Thyroid gland (tissue), 4 donors: Measurements from ENCODE around the gene YWHAG. TPM values are rescaled to one million over a fixed set of nuclear protein-coding genes. Genes with fewer than 3 reads are reported as not detected.
"Not testable (repeated sequence)": the region's sequence is repeated elsewhere in the genome, so short reads cannot be mapped to it uniquely, and the experiment has no call there.

Experiments
- DNase-seq, 2 donors: peaks; one replicate each; pipeline ENCODE4 v3.0.0-alpha.2; 2019
- H3K27ac ChIP-seq, 3 donors: fragments of 200-600 bp; sonication (generic); 1 replicate in 2 of 3; 2 replicates in 1 of 3; pipeline ENCODE4 v1.5.1; 2016 to 2019; ENCODE audit warnings: mild to moderate bottlenecking in 1 of 3, moderate library complexity in 1 of 3
- H3K27me3 ChIP-seq: fragments of 200-600 bp; sonication (generic); one replicate; pipeline ENCODE4 v1.5.1; 2019
- H3K36me3 ChIP-seq, 2 donors: fragments of 200-600 bp; sonication (generic); one replicate each; pipeline ENCODE4 v1.5.1; 2016 to 2019
- H3K4me1 ChIP-seq, 2 donors: fragments of 200-600 bp; sonication (generic); one replicate each; pipeline ENCODE4 v1.5.1; 2017 to 2019
- H3K4me3 ChIP-seq, 3 donors: fragments of 200-600 bp; sonication (generic); replicated peaks in 1 of 3; 1 replicate in 2 of 3; 2 replicates in 1 of 3; pipeline ENCODE4 v1.5.1; 2016; ENCODE audit warnings: mild to moderate bottlenecking in 1 of 3
- H3K9me3 ChIP-seq: fragments of 200-600 bp; sonication (generic); one replicate; pipeline ENCODE4 v1.5.1; 2017
- POLR2A ChIP-seq, 2 donors: fragments of 450-650 bp; IDR thresholded peaks; one replicate each; pipeline ENCODE4 v1.6.1; 2017; ENCODE audit warnings: antibody characterized with exemption in 2 of 2, mild to moderate bottlenecking in 2 of 2, moderate library complexity in 1 of 2
- WGBS, 2 donors: methylation state at CpG; one replicate each; pipeline ENCODE4 v1.1.5; 2017; 5-methylcytosine and 5-hydroxymethylcytosine counted together
- intact Hi-C: fragments of 100-400 bp; cut with DNase I; formaldehyde crosslinking; loops from one replicate; pipeline ENCODE4 v1.15.1; 2023
- total RNA-seq, 4 donors: library from RNA; depleted of rRNA; stranded (reverse); fragments of >200 nt; gene quantifications; one replicate each; pipeline ENCODE4 v1.2.3, GENCODE V29; 2016
- TF ChIP-seq, protein P1 (sequence below), 6 experiments: fragments of 200-600 bp in 3 of 6; fragments of 450-650 bp in 3 of 6; sonication (generic) in 3 of 6; IDR thresholded peaks; one replicate each; pipeline ENCODE4 v1.5.1; 2016 to 2019; ENCODE audit warnings: antibody characterized with exemption in 6 of 6, mild to moderate bottlenecking in 2 of 6, inconsistent platforms in 1 of 6, moderate library complexity in 1 of 6

Gene YWHAG
- total RNA-seq, 4 donors from 2014 or later: 37.4 to 43.4 (median 41.4) TPM

DNA sequence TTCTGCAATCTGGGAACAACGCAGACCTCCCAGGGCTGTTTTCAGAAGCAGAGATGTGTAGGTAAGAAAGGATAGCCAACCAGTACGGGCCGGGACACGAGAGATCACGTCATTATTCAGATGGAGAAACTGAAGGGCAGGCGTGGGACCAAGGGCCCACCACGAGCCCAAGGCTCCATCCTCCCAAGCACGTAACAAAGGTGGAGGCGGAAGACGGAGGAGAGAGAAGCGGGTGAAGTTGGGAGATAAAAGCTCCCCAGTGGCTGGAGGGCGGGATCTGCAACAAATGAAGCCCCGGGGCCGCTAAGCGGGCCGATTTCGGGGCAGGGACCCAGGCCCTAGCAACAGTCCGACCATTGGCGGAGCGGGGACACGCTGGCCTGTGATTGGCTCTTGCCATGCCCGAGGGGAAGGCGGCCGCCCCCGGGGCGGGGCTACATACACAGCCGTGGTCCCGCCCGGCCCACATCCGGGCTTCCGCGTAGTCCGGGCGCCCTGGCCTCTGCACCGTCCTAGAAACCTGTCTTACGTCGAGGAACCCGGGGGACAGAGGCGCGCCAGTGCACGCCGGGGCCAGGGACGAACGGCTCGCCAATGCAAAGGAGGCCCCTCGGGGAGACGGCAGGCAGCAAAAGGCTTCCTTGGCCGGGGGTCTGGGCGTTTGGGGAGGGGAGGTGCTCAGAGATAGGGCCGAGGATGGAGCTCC, 40.9 kb downstream of the YWHAG start:
- intact Hi-C loops: loop anchor here (5.0 kb wide), 1 partner anchor 39 kb away; the partner anchor contains the start of gene YWHAG
- Histone ChIP-seq H3K36me3 (peaks cover 0 to 3% of the 10 kb centered on the region in 2 donors), H3K9me3 (no peaks in the 10 kb centered on the region), H3K4me3 (peak overlapping the region; percentile 22 to 74 (median 69)), H3K4me1 (peaks cover 14 to 28% of the 10 kb centered on the region in 2 donors), H3K27ac (peak overlapping the region; percentile 95 to 100 (median 99)), H3K27me3 (no peaks in the 10 kb centered on the region)
- TF ChIP-seq POLR2A (IDR thresholded peaks at IDR 0.05): peak; percentile 55 to 97
- TF ChIP-seq, protein P1, sequence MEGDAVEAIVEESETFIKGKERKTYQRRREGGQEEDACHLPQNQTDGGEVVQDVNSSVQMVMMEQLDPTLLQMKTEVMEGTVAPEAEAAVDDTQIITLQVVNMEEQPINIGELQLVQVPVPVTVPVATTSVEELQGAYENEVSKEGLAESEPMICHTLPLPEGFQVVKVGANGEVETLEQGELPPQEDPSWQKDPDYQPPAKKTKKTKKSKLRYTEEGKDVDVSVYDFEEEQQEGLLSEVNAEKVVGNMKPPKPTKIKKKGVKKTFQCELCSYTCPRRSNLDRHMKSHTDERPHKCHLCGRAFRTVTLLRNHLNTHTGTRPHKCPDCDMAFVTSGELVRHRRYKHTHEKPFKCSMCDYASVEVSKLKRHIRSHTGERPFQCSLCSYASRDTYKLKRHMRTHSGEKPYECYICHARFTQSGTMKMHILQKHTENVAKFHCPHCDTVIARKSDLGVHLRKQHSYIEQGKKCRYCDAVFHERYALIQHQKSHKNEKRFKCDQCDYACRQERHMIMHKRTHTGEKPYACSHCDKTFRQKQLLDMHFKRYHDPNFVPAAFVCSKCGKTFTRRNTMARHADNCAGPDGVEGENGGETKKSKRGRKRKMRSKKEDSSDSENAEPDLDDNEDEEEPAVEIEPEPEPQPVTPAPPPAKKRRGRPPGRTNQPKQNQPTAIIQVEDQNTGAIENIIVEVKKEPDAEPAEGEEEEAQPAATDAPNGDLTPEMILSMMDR (IDR thresholded peaks at IDR 0.05): no peak
- 0 to 1% methylated on average over 18 to 21 of the region's 50 CpGs for WGBS, 2 donors
- peak; percentile 99 for DNase-seq

DNA sequence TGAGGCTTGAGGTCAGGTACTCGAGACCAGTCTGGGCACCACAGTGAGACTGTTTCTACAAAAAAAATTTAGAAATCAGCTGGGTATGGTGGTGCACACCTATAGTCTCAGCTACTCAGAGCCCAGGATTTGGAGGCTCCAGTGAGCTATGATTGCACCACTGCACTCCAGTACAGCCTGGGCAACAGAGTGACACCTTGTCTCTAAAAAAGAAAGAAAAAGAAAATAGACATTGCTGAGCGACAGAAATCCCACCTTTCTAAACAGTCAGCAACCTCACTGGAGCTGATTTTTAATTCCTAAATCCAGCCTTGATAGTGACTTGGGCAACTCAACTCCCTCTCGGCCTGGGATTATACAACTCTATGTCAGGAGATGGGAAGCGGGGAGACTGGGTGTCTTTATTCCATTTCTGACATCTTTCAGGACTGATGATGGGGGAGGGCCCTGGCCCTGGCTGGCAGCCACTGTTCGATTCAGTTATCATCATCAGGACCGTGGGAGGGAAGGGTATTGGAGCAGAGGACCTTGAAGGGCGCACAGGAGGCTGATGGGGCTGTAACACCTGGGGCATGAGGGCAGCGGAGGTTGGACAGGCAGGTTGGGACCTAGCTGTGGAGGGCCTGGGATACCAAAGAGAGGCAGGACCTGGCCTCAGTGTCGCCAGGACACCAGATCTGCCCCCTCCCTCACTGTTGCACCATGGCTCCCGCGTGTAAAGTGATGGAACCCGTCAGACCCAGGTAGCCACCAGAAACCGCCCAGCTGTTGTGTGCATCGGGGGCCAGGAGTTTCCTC, 41.6 kb downstream of the YWHAG start:
- TF ChIP-seq, protein P1 (IDR thresholded peaks at IDR 0.05): no peak
- TF ChIP-seq POLR2A (IDR thresholded peaks at IDR 0.05): no peak
- Histone ChIP-seq H3K4me3 (peak overlapping the region in 2 of 3 donors; percentile 24 to 74), H3K36me3 (peaks cover 0 to 2% of the 10 kb centered on the region in 2 donors), H3K27ac (peak overlapping the region; percentile 95 to 100 (median 99)), H3K9me3 (no peaks in the 10 kb centered on the region), H3K4me1 (peaks cover 14 to 23% of the 10 kb centered on the region in 2 donors), H3K27me3 (no peaks in the 10 kb centered on the region)
- no peak for DNase-seq
- WGBS, 2 donors: 62 to 76% methylated on average over 10 to 14 of the region's 14 CpGs
- intact Hi-C loops: loop anchor here (5.0 kb wide), 1 partner anchor 40 kb away; the partner anchor contains the start of gene YWHAG

DNA sequence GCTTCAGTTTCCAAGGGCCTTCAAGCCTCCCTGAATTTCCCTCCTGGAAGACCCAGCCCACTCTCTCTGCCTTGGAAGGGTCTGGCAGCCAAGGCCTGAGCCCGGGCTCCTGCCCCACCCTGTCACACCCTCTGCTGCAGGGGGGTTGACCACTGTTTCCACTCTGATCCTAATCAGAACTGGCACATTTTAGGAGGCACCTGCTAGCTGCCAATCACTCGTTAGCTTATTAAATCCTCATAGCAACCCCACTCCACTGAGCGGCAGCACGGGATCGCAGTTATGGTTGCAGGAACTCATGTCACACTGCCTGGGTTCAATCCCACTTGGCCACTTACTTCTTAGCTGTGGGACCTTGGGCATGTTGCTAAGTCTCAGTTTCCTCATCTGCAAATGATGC, 43.4 kb downstream of the YWHAG start:
- Histone ChIP-seq H3K4me1 (peaks cover 19 to 28% of the 10 kb centered on the region in 2 donors), H3K36me3 (no peaks in the 10 kb centered on the region), H3K27me3 (no peaks in the 10 kb centered on the region), H3K4me3 (no peak overlapping the region), H3K27ac (no peak overlapping the region), H3K9me3 (no peaks in the 10 kb centered on the region)
- TF ChIP-seq, protein P1 (IDR thresholded peaks at IDR 0.05): no peak
- TF ChIP-seq POLR2A (IDR thresholded peaks at IDR 0.05): no peak
- 78 to 83% methylated on average over 5 of the region's 5 CpGs for WGBS, 2 donors
- no peak for DNase-seq
- intact Hi-C loops: loop anchor here (2.0 to 5.0 kb wide), 2 partner anchors 42 to 139 kb away; partner anchors contain the start of gene YWHAG

DNA sequence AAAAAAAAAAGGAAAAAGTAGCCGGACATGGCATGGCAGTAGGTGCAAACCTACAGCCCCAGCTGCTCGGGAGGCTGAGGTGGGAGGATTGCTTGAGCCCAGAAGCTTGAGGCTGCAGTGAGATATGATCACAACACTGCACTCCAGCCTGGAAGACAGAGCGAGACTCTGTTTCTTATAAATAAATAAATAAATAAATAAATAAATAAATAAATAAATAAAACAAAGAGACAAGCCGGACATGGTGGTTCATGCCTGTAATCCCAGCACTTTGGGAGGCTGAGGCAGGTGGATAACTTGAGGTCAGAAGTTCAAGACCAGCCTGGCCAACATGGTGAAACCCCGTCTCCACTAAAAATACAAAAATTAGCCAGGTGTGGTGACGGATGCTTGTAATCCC, 44.1 kb downstream of the YWHAG start:
- intact Hi-C loops: loop anchor here (2.0 to 5.0 kb wide), 2 partner anchors 43 to 138 kb away; partner anchors contain the start of gene YWHAG
- H3K9me3 ChIP-seq, H3K36me3 ChIP-seq, H3K4me3 ChIP-seq, H3K27me3 ChIP-seq, DNase-seq: not testable (repeated sequence)
- Histone ChIP-seq H3K27ac (peak overlapping the region in 1 of 3 donors; percentile 66), H3K4me1 (peaks cover 21 to 30% of the 10 kb centered on the region in 2 donors)
- WGBS, 2 donors: 63 to 69% methylated on average over 6 of the region's 6 CpGs

DNA sequence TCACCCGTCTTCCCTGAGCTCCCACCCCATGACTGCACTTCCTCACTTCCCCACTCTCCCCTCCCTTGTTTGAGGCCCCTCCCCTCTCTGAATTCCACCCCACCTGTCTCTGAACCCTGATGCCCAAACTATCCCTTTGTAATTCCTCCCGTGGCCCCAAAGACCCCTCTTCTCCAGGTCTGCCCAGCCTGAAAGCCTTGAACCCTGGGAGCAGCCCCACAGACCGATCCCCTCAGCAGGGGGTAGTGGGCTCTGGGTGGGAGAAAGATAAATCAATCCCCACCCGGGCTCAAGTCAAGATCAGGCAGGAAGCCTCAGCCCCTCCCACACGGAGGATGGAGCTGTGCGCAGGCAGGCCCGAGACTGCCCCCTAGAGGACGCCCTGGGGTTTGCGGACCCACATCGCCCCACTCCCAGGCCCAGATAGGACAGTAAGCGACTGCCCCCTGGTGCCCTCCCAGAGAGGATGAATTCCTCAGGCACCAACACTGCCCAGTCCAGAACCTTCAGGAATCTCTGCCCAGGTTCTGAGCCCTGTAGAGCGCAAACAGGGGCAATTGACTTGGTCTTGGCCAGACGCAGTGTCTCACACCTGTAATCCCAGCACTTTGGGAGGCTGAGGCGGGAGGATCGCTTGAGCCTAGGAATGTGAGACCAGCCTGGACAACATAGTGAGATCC, 44.6 kb downstream of the YWHAG start:
- intact Hi-C loops: loop anchor here (2.0 kb wide), 1 partner anchor 137 kb away; no protein-coding TSS in a partner anchor
- no peak overlapping the region for H3K4me3 ChIP-seq
- TF ChIP-seq, protein P1 (IDR thresholded peaks at IDR 0.05): peak; percentile 98 to 100 (median 100)
- no peak for TF ChIP-seq POLR2A (IDR thresholded peaks at IDR 0.05)
- peak; percentile 97 for DNase-seq
- H3K4me1 ChIP-seq: peaks cover 15 to 26% of the 10 kb centered on the region in 2 donors
- H3K9me3 ChIP-seq: no peaks in the 10 kb centered on the region
- 8 to 9% methylated on average over 11 to 14 of the region's 15 CpGs for WGBS, 2 donors
- peak overlapping the region in 1 of 3 donors; percentile 66 for H3K27ac ChIP-seq
- H3K36me3 ChIP-seq: no peaks in the 10 kb centered on the region
- H3K27me3 ChIP-seq: no peaks in the 10 kb centered on the region

DNA sequence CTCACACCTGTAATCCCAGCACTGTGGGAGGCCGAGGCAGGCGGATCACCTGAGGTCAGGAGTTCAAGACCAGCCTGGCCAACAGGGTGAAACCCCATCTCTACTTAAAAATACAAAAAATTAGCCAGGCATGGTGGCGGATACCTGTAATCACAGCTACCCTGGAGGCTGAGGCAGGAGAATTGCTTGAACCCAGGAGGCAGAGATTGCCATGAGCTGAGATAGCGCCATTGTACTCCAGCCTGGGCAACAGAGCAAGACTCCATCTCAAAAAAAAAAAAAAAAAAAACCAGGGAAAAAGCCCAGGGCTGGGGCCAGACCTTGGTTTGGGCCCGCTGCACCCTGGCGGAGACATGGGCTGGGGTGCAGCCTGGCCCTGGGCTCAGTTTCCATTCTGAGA, 47.0 kb downstream of the YWHAG start:
- not testable (repeated sequence) for H3K4me3 ChIP-seq, H3K9me3 ChIP-seq, H3K36me3 ChIP-seq, H3K27me3 ChIP-seq, H3K27ac ChIP-seq, DNase-seq
- peaks cover 18 to 28% of the 10 kb centered on the region in 2 donors for H3K4me1 ChIP-seq
- WGBS, 2 donors: 94 to 96% methylated on average over 6 of the region's 6 CpGs
- intact Hi-C loops: loop anchor here (2.0 kb wide), 1 partner anchor 19 kb away; no protein-coding TSS in a partner anchor
